HCT116 (cell line): ENCODE data around the gene XYLT1. TPM values are rescaled to one million over a fixed set of nuclear protein-coding genes. Genes with fewer than 3 reads are reported as not detected.

Experiments
- ATAC-seq: fragments of 200-7000 bp; cut with Tn5 transposase; 2 replicates; pipeline ENCODE4 v1.9.1; 2020; ENCODE audit warnings: mild to moderate bottlenecking, moderate library complexity
- BruUV-seq: library from RNA; stranded (reverse); fragments of 400-500 nt; replicated peaks from 2 replicates; lab custom pipeline; 2021; lab: Mats Ljungman, UMichigan
- CTCF ChIA-PET: fragments of 300-600 bp; sonication (Branson Sonifier 250); formaldehyde crosslinking; loops from one replicate; lab custom pipeline; 2021; ENCODE audit warnings: antibody characterized with exemption; lab: Charles Lee
- POLR2A ChIA-PET: fragments of 300-600, 350-600 bp; sonication (Branson Sonifier 250); formaldehyde crosslinking; loops from one replicate; lab custom pipeline; 2021; ENCODE audit warnings: antibody characterized with exemption; lab: Charles Lee
- RAD21 ChIA-PET, 2 experiments: fragments of 300-600 bp; sonication (Branson Sonifier 250); formaldehyde crosslinking; loops; one replicate each; lab custom pipeline; 2023; ENCODE audit warnings: low total read pairs in 2 of 2; ENCODE audit not compliant: uncharacterized antibody in 2 of 2, unreplicated experiment in 2 of 2, low non-redundant PET in 1 of 2; lab: Charles Lee
- DNase-seq: peaks from one replicate; pipeline ENCODE4 v3.0.0-alpha.2; 2010; ENCODE audit warnings: low read depth, low spot score
- H2AFZ ChIP-seq: fragments of 200-600 bp; shearing (Covaris generic), sonication (generic); 2 replicates; pipeline ENCODE4 v1.6.1; 2017; ENCODE audit warnings: low read depth, mixed run types, mixed read lengths, antibody characterized with exemption, low read length; ENCODE audit not compliant: poor library complexity, severe bottlenecking
- H3K27ac ChIP-seq: 2 replicates; pipeline ENCODE4 v1.5.1; 2012; ENCODE audit warnings: low read depth, low read length
- H3K27me3 ChIP-seq: fragments of 200-600 bp; sonication (generic); 2 replicates; pipeline ENCODE4 v1.6.1; 2016; ENCODE audit warnings: mixed run types, low read length, mixed read lengths; ENCODE audit not compliant: insufficient read depth
- H3K36me3 ChIP-seq, 2 experiments: fragments of 200-500 bp in 1 of 2; fragments of 200-600 bp in 1 of 2; sonication (Bioruptor generic) in 1 of 2; sonication (generic) in 1 of 2; 2 replicates each; pipeline versions ENCODE4 v1.5.1 to v1.6.1; 2014 to 2016; ENCODE audit warnings: low read length in 2 of 2, inconsistent platforms in 1 of 2, mixed read lengths in 1 of 2, mixed run types in 1 of 2; ENCODE audit not compliant: insufficient read depth in 2 of 2, control insufficient read depth in 1 of 2
- H3K4me1 ChIP-seq, 2 experiments: fragments of 200-600 bp in 1 of 2; sonication (generic) in 1 of 2; 2 replicates each; pipeline versions ENCODE4 v1.5.1 to v1.6.1; 2012 to 2017; ENCODE audit warnings: low read length in 2 of 2, inconsistent platforms in 1 of 2, mild to moderate bottlenecking in 1 of 2, mixed read lengths in 1 of 2, mixed run types in 1 of 2, moderate library complexity in 1 of 2; ENCODE audit not compliant: insufficient read depth in 2 of 2, control insufficient read depth in 1 of 2
- H3K4me2 ChIP-seq: fragments of 200-600 bp; sonication (generic); 2 replicates; pipeline ENCODE4 v1.6.1; 2017; ENCODE audit warnings: mixed run types, low read length, mixed read lengths
- H3K4me3 ChIP-seq, 2 experiments: fragments of 200-600 bp in 1 of 2; sonication (generic) in 1 of 2; replicated peaks in 1 of 2; 2 replicates each; pipeline ENCODE4 v1.5.1; 2011 to 2016; ENCODE audit warnings: low read length in 2 of 2, control low read depth in 1 of 2, low read depth in 1 of 2, mild to moderate bottlenecking in 1 of 2, mixed read lengths in 1 of 2, mixed run types in 1 of 2
- H3K79me2 ChIP-seq: fragments of 200-600 bp; sonication (generic); 2 replicates; pipeline ENCODE4 v1.6.1; 2017; ENCODE audit warnings: mild to moderate bottlenecking, mixed run types, low read length, moderate library complexity, mixed read lengths; ENCODE audit not compliant: insufficient read depth
- H3K9ac ChIP-seq: fragments of 200-600 bp; sonication (generic); 2 replicates; pipeline ENCODE4 v1.6.1; 2016; ENCODE audit warnings: low read length, mixed read lengths
- H3K9me2 ChIP-seq: fragments of 200-600 bp; sonication (generic), shearing (Covaris generic); 2 replicates; pipeline ENCODE4 v1.6.1; 2017; ENCODE audit warnings: mixed run types, mild to moderate bottlenecking, moderate library complexity; ENCODE audit not compliant: insufficient read depth
- H3K9me3 ChIP-seq, 2 experiments: fragments of 200-500 bp in 1 of 2; fragments of 200-600 bp in 1 of 2; sonication (Bioruptor generic) in 1 of 2; sonication (generic) in 1 of 2; 2 replicates each; pipeline ENCODE4 v1.6.1; 2014 to 2017; ENCODE audit warnings: low read length in 2 of 2, mixed read lengths in 2 of 2, inconsistent platforms in 1 of 2, low read depth in 1 of 2, mild to moderate bottlenecking in 1 of 2, mixed run types in 1 of 2, moderate library complexity in 1 of 2; ENCODE audit not compliant: control insufficient read depth in 1 of 2, insufficient read depth in 1 of 2
- H4K20me1 ChIP-seq: fragments of 200-600 bp; sonication (generic), shearing (Covaris generic); 2 replicates; pipeline ENCODE4 v1.6.1; 2017; ENCODE audit warnings: mixed run types, mild to moderate bottlenecking, moderate library complexity; ENCODE audit not compliant: insufficient read depth
- CBX3 ChIP-seq: IDR thresholded peaks from 2 replicates; pipeline ENCODE4 v1.6.1; 2012; ENCODE audit warnings: low read depth
- EGR1 ChIP-seq: IDR thresholded peaks from 2 replicates; pipeline ENCODE4 v1.6.1; 2012; ENCODE audit warnings: low read depth
- FOSL1 ChIP-seq: IDR thresholded peaks from 2 replicates; pipeline ENCODE4 v1.6.1; 2012; ENCODE audit warnings: low read depth
- SRF ChIP-seq: IDR thresholded peaks from 2 replicates; pipeline ENCODE4 v1.6.1; 2012; ENCODE audit warnings: low read depth
- TCF7L2 ChIP-seq: IDR thresholded peaks from 2 replicates; pipeline ENCODE4 v1.7.0; 2011; ENCODE audit warnings: borderline replicate concordance, inconsistent platforms; ENCODE audit not compliant: insufficient read depth, insufficient read length; ENCODE audit errors: extremely low read depth
- ZNF274 ChIP-seq: fragments of 200-500 bp; sonication (Bioruptor generic); IDR thresholded peaks from 2 replicates; pipeline ENCODE4 v1.6.1; 2014; ENCODE audit warnings: mild to moderate bottlenecking, low read depth, low read length, inconsistent platforms
- intact Hi-C: fragments of 100-400 bp; cut with micrococcal nuclease; formaldehyde crosslinking; loops from 2 replicates; pipeline ENCODE4 v1.10.0; 2022
- total RNA-seq: library from RNA; stranded (reverse); gene quantifications from one replicate; pipeline ENCODE4 v1.2.1, GENCODE V29; 2021; ENCODE audit not compliant: unreplicated experiment
- TF ChIP-seq, protein P1 (sequence below): IDR thresholded peaks from 2 replicates; pipeline ENCODE4 v1.6.1; 2011; ENCODE audit warnings: mild to moderate bottlenecking, low read length, moderate library complexity; ENCODE audit not compliant: insufficient replicate concordance; ENCODE audit errors: extremely low read depth
- TF ChIP-seq, protein P2 (sequence below): IDR thresholded peaks from 2 replicates; pipeline ENCODE4 v1.6.1; 2012; ENCODE audit warnings: low read depth
- TF ChIP-seq, protein P3 (sequence below): IDR thresholded peaks from 2 replicates; pipeline ENCODE4 v1.6.1; 2012
- TF ChIP-seq, protein P4 (sequence below), 3 experiments: fragments of 200-600 bp in 1 of 3; sonication (generic) in 1 of 3; IDR thresholded peaks in 2 of 3; conservative IDR thresholded peaks in 1 of 3; 2 replicates each; pipeline ENCODE4 v1.5.1; 2012 to 2017; ENCODE audit warnings: low read depth in 2 of 3, low read length in 2 of 3, antibody characterized with exemption in 1 of 3, borderline replicate concordance in 1 of 3, control low read depth in 1 of 3, mild to moderate bottlenecking in 1 of 3, mixed read lengths in 1 of 3, mixed run types in 1 of 3, moderate library complexity in 1 of 3; ENCODE audit not compliant: insufficient read depth in 1 of 3
- TF ChIP-seq, protein P5 (sequence below): IDR thresholded peaks from 2 replicates; pipeline ENCODE4 v1.6.1; 2012

The XYLT1 gene
- total RNA-seq, 1 experiment from 2014 or later, result 4.5 TPM

DNA sequence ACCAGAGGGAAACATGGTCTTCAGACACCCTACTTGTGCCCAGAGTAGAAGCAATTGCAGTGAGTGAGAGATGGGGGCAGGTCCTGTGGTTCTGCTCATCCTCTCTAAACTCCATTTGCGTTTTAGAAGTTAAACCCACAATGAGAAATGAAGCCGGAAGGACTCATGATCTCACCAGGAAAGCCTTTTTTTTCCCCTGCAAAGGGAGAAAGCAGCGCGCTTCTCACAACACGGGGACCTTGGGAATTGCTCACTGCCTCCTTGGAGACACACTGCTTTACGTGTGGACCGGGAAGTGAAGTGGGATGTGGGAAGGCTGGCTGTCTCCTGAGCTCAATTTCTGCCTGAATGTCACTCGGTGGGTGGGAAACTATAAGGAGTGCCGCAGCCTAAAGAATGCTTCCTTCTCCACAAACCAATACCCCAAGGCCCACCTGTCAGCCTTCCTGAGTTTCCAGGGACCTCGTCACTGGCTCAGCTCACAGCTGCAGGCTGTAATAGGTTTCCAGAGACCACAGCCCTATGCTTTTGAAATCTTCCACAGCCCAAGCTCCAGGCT, 365.4 kb downstream of the XYLT1 start:
- Histone ChIP-seq H3K79me2 (no peaks in the 10 kb centered on the region), H3K27ac (no peak overlapping the region), H3K4me2 (no peak overlapping the region), H4K20me1 (no peaks in the 10 kb centered on the region), H3K9ac (no peak overlapping the region), H3K4me3 (no peak overlapping the region), H2AFZ (no peak overlapping the region), H3K9me3 (no peaks in the 10 kb centered on the region), H3K9me2 (no peaks in the 10 kb centered on the region), H3K27me3 (peaks cover 46% of the 10 kb centered on the region), H3K4me1 (no peaks in the 10 kb centered on the region), H3K36me3 (no peaks in the 10 kb centered on the region)
- no peak for TF ChIP-seq FOSL1
- TF ChIP-seq, protein P1, sequence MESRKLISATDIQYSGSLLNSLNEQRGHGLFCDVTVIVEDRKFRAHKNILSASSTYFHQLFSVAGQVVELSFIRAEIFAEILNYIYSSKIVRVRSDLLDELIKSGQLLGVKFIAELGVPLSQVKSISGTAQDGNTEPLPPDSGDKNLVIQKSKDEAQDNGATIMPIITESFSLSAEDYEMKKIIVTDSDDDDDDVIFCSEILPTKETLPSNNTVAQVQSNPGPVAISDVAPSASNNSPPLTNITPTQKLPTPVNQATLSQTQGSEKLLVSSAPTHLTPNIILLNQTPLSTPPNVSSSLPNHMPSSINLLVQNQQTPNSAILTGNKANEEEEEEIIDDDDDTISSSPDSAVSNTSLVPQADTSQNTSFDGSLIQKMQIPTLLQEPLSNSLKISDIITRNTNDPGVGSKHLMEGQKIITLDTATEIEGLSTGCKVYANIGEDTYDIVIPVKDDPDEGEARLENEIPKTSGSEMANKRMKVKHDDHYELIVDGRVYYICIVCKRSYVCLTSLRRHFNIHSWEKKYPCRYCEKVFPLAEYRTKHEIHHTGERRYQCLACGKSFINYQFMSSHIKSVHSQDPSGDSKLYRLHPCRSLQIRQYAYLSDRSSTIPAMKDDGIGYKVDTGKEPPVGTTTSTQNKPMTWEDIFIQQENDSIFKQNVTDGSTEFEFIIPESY, result no peak
- TF ChIP-seq TCF7L2, result no peak
- TF ChIP-seq, protein P2, sequence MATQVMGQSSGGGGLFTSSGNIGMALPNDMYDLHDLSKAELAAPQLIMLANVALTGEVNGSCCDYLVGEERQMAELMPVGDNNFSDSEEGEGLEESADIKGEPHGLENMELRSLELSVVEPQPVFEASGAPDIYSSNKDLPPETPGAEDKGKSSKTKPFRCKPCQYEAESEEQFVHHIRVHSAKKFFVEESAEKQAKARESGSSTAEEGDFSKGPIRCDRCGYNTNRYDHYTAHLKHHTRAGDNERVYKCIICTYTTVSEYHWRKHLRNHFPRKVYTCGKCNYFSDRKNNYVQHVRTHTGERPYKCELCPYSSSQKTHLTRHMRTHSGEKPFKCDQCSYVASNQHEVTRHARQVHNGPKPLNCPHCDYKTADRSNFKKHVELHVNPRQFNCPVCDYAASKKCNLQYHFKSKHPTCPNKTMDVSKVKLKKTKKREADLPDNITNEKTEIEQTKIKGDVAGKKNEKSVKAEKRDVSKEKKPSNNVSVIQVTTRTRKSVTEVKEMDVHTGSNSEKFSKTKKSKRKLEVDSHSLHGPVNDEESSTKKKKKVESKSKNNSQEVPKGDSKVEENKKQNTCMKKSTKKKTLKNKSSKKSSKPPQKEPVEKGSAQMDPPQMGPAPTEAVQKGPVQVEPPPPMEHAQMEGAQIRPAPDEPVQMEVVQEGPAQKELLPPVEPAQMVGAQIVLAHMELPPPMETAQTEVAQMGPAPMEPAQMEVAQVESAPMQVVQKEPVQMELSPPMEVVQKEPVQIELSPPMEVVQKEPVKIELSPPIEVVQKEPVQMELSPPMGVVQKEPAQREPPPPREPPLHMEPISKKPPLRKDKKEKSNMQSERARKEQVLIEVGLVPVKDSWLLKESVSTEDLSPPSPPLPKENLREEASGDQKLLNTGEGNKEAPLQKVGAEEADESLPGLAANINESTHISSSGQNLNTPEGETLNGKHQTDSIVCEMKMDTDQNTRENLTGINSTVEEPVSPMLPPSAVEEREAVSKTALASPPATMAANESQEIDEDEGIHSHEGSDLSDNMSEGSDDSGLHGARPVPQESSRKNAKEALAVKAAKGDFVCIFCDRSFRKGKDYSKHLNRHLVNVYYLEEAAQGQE, result no peak
- TF ChIP-seq, protein P3, sequence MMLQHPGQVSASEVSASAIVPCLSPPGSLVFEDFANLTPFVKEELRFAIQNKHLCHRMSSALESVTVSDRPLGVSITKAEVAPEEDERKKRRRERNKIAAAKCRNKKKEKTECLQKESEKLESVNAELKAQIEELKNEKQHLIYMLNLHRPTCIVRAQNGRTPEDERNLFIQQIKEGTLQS, result no peak
- TF ChIP-seq ZNF274, result no peak
- TF ChIP-seq SRF, result no peak
- TF ChIP-seq EGR1, result no peak
- TF ChIP-seq, protein P4, sequence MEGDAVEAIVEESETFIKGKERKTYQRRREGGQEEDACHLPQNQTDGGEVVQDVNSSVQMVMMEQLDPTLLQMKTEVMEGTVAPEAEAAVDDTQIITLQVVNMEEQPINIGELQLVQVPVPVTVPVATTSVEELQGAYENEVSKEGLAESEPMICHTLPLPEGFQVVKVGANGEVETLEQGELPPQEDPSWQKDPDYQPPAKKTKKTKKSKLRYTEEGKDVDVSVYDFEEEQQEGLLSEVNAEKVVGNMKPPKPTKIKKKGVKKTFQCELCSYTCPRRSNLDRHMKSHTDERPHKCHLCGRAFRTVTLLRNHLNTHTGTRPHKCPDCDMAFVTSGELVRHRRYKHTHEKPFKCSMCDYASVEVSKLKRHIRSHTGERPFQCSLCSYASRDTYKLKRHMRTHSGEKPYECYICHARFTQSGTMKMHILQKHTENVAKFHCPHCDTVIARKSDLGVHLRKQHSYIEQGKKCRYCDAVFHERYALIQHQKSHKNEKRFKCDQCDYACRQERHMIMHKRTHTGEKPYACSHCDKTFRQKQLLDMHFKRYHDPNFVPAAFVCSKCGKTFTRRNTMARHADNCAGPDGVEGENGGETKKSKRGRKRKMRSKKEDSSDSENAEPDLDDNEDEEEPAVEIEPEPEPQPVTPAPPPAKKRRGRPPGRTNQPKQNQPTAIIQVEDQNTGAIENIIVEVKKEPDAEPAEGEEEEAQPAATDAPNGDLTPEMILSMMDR (IDR thresholded peaks at IDR 0.05 in 2 of 3, conservative IDR thresholded peaks at IDR 0.05 in 1 of 3; ENCODE audit: borderline replicate concordance in 1 of 3, insufficient read depth in 1 of 3, low read depth in 2 of 3, low read length in 2 of 3), result no peak
- TF ChIP-seq CBX3, result no peak
- TF ChIP-seq, protein P5, sequence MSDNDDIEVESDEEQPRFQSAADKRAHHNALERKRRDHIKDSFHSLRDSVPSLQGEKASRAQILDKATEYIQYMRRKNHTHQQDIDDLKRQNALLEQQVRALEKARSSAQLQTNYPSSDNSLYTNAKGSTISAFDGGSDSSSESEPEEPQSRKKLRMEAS, result no peak
- CTCF ChIA-PET, result no interaction called here
- no TSS peak for BruUV-seq
- POLR2A ChIA-PET, result no interaction called here
- DNase-seq, result no peak
- intact Hi-C loops, result no loop called here
- RAD21 ChIA-PET, result no interaction called here
- no peak for ATAC-seq
